Measurements from ENCODE around the gene CDON.

Gene CDON

GRCh38 chr11:125977333-125977732, 85.3 kb downstream of the CDON start:
- in situ Hi-C loops (cut with HindIII; ENCODE audit: low sequenced_read_pairs), result no loop called here
- DNase-seq (ENCODE audit: low read depth), result no peak
- no peak overlapping the region for H3K4me3 ChIP-seq (ENCODE audit: low read depth, low read length)
- TF ChIP-seq CTCF (IDR thresholded peaks at IDR 0.05; ENCODE audit: low read depth, low read length, missing control alignments), result no peak

DNA sequence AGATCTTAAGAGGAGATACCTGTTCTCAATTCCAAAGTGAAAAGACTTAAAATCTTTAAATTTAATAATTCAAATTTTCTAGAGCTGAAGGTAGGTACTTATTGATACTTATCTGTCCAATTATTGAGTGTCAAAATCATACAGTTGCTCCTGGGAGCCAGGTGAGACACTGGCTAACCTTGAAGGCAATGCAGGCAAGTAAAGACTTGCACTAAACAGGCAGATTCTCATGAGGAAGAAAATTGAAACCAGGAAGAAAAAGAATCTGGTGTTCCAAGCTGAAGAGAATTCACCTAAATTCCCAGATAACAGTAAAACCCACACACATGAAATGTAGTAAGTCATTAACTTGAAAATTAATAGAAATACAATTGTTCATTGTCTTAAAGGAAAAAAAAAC, 86.5 kb downstream of the CDON start:
- DNase-seq (ENCODE audit: low read depth), result no peak
- H3K4me3 ChIP-seq (ENCODE audit: low read depth, low read length), result no peak overlapping the region
- TF ChIP-seq CTCF (IDR thresholded peaks at IDR 0.05; ENCODE audit: low read depth, low read length, missing control alignments), result no peak
- in situ Hi-C loops (cut with HindIII; ENCODE audit: low sequenced_read_pairs), result no loop called here

DNA sequence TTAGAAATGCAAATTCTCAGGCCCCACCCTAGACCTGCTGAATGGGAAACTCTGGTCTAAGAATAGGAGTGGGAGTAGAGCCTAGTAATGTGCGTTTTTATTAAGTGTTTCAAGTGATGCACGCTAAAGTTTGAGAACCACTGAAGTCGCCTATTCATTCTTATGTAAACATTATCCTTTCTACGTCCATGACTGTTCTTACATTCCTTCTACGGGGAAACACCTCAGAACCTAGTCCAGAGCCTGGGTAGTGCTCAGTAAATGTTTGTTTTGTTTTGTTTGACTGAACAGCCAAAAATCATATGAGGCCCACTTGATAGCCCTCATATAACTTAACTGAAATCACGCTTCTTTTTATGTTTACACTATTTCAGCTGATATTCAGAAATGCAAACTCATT, 87.0 kb downstream of the CDON start:
- no peak overlapping the region for H3K4me3 ChIP-seq (ENCODE audit: low read depth, low read length)
- no peak for TF ChIP-seq CTCF (IDR thresholded peaks at IDR 0.05; ENCODE audit: low read depth, low read length, missing control alignments)
- DNase-seq (ENCODE audit: low read depth), result no peak
- in situ Hi-C loops (cut with HindIII; ENCODE audit: low sequenced_read_pairs), result no loop called here

DNA sequence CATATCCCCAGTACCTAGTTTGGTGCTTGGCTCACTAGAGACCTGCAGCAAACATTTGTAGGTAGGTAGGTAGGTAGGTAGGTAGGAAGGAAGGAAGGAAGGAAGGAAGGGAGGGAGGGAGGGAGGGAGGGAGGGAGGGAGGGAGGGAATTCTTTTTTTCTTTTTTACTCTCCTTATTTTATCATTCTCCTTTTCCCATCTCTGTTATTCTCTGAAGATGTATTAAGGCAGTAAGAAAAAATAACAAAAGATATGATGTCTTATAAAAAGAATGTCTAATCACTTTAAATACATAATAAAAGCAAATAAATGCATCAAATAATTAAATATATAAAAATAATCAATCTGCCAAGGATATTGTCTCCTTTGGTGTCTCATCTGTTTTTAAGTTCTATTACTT, 88.4 kb downstream of the CDON start:
- no peak for TF ChIP-seq CTCF (IDR thresholded peaks at IDR 0.05; ENCODE audit: low read depth, low read length, missing control alignments)
- H3K4me3 ChIP-seq (ENCODE audit: low read depth, low read length), result no peak overlapping the region
- DNase-seq (ENCODE audit: low read depth), result no peak
- in situ Hi-C loops (cut with HindIII; ENCODE audit: low sequenced_read_pairs), result no loop called here

GRCh38 chr11:125971618-125972017, 91.0 kb downstream of the CDON start:
- no peak overlapping the region for H3K4me3 ChIP-seq (ENCODE audit: low read depth, low read length)
- no peak for DNase-seq (ENCODE audit: low read depth)
- in situ Hi-C loops (cut with HindIII; ENCODE audit: low sequenced_read_pairs), result no loop called here
- TF ChIP-seq CTCF (IDR thresholded peaks at IDR 0.05; ENCODE audit: low read depth, low read length, missing control alignments), result no peak

DNA sequence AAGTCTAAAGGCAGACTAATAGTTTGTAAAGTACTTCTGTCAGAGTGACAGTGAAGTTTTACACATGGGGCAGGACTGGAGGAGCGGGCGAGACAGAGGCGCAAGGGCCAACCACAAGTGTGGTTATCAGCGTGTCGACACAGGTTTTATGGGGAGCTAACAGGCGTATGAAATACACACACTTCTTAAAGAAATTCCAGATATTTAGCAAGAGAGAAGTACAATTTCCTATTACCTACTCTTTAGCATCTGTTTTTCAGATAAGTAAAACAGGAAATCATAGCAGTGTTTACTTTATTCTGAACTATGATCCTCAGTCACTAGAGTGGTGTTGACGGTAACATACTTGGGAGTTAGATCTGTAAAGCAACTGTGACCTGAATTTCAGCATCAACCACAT, 94.3 kb downstream of the CDON start:
- no peak for DNase-seq (ENCODE audit: low read depth)
- no peak overlapping the region for H3K4me3 ChIP-seq (ENCODE audit: low read depth, low read length)
- no peak for TF ChIP-seq CTCF (IDR thresholded peaks at IDR 0.05; ENCODE audit: low read depth, low read length, missing control alignments)
- in situ Hi-C loops (cut with HindIII; ENCODE audit: low sequenced_read_pairs), result no loop called here

- TF ChIP-seq CTCF (IDR thresholded peaks at IDR 0.05; ENCODE audit: low read depth, low read length, missing control alignments), result no peak
- DNase-seq (ENCODE audit: low read depth), result no peak
- no peak overlapping the region for H3K4me3 ChIP-seq (ENCODE audit: low read depth, low read length)
- in situ Hi-C loops (cut with HindIII; ENCODE audit: low sequenced_read_pairs), result no loop called here
Measured at GRCh38 chr11:125967515-125967914, 95.2 kb downstream of the CDON start.
